HG03439 (cell line): ENCODE measurements around the gene GPATCH2.
"Not testable (repeated sequence)": the region's sequence is repeated elsewhere in the genome, so short reads cannot be mapped to it uniquely, and the experiment has no call there.

Experiments
- ATAC-seq: cut with Tn5 transposase; IDR thresholded peaks from one replicate; pipeline ENCODE4 v1.9.1; 2021; ENCODE audit warnings: mild to moderate bottlenecking, moderate library complexity; ENCODE audit not compliant: unreplicated experiment

GPATCH2 gene

DNA sequence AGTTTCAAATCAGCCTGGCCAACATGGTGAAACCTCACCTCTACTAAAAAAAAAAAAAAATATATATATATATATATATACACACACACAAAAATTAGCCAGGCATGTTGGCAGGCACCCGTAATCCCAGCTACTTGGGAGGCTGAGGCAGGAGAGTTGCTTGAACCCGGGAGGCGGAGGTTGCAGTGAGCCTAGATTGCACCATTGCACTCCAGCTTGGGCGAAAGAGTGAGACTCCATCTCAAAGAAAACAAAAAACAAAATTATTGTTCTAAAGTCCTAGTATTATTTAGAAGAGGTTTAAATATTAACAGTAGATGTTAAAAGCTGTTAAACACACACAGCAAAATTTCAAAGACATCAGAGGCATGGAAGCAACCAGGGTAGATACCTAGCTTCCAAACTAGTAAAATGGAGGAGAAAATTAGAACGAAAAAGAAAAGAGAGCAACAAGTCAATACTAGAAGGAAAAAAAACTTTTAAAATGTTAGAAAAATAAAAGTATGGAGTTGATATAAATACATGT lies 46.5 kb downstream of the GPATCH2 start:
- ATAC-seq = not testable (repeated sequence)

DNA sequence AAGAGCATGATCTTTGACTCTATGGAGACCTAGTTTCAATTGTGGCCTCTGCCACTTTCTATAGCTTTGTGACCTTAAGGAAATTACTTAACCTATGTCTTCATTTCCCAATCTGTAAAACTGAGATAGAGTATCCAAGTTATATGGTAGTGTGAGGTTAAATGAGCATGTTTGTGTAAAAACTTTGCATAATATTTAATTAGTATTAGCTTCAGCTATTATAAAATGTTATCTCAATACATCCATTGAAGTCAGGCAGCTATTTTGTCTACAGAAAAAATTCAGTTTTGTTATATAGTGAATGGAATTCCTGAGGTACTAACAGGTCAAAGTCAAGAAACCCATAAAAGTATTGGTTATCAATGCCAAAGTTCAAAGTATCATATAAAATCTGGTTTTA lies 53.6 kb downstream of the GPATCH2 start:
- ATAC-seq = no peak

DNA sequence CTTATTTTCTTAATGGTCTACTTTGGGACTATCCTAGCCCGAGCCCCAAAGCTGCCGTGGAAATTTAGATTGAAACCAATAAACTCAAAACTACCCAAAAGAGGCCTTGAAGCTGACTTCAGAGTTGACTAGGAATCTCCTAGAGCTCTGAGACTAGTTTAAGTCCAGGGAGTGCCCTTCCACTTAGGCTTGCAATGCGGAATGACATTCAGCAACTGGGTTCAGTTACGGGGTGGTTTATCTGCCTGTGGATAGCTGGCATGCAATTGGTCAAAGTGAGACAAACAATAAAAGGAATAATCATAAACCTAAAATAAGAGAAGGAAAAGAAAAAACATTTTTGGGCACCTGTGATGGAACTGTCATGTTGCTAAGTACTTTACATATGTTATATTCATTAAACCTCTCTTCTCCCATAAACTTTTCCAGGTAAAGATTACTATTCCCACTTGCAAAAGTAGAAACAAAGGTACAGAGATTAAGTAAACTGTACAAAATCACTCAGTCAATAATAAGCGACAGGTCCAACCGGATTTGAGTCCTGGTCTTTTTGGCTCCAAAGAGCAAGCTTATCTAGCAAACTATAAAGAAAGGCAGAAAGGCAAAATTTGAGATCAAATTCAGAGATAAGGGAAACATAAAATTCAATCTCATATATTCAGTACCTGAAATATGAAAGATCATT lies 56.5 kb downstream of the GPATCH2 start:
- no peak for ATAC-seq

DNA sequence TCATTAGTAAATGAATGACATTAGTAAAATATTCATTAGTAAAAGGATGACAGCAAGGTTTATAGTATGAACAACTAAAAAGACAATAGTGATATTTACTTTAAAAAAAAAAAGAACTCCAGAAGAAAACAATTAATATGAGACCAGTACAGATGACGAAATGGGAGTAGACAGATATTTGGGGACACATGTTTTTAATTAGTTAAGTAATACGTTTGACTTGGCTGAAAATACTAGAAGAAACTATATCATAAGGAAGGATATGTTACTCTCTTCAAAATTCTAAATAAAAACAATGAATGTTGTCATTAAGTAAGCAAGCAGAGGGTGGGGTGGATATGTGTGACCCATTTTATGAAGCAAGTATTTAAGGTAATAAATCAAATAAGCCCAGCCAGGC lies 61.9 kb downstream of the GPATCH2 start:
- ATAC-seq = no peak

DNA sequence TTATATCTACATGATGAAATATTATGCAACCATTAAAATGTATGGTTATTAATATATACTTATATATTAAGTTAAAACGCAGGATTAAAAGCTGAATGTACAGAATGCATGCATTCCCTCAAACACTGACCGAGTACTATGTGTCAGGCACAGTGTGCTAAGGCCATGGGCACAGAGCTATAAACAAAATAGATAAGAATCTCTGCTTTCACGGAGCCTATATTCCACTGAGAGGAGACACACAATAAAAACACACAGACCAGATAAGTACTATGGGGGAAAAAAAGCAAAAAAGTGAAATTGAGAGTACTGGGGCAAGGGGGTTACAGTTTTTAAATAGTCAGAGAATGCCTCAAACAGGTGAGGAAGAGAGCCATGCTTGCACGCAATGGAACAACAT lies 62.7 kb downstream of the GPATCH2 start:
- ATAC-seq = no peak

DNA sequence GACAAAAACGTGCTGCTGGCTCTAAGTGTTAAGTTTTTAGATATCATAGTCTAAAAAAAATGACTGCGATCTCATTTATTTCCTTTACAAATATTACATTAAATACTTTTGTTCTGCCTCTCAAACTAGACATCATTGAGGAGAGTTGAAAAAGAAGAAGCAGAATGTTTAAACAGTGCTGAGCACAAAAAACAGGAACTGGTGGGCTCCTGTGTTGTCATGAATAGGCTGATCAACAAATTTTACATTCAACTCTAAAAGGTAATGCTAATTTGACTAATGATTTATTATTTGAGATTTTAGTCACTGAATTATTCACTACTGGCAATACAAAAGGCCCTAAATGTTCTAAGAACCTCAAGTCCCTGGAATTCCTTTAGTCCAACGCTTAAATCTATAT lies 66.1 kb downstream of the GPATCH2 start:
- no peak for ATAC-seq

DNA sequence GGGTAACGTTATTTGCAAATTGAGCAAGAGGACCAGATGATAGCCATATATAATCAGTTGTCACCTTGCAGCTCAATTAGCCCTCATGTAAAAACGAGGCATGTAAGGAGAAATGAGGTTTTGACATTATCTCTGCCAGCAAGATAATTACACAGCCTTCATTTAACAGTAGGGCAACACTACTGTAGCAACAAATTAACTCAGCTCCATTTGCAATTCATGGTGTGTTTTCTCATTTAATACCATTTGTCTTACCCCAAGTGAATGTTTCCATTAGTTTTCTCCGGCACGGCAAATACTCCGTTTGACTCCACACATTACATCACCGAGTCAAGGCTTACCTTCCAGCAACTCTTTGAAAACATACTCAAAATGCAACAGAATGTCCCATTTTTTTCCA lies 66.7 kb downstream of the GPATCH2 start:
- no peak for ATAC-seq

DNA sequence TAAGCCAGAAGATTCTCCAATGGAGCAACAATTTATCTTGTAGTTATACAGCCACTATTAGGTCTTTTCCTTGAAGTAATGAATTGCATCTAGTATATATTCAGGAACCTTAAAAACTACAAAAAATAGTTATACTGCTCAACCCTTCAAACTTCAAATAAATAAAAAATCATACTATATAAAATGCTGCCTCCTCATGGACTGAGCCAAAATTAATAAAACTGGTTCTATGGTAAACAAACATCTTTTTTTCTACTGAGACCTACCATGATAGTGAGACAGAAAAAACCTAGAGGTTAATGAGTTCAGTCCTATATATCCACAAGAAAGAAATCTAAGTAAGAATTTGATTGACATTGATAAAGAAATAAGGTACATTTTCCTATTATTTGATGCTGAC lies 67.7 kb downstream of the GPATCH2 start:
- ATAC-seq = no peak

DNA sequence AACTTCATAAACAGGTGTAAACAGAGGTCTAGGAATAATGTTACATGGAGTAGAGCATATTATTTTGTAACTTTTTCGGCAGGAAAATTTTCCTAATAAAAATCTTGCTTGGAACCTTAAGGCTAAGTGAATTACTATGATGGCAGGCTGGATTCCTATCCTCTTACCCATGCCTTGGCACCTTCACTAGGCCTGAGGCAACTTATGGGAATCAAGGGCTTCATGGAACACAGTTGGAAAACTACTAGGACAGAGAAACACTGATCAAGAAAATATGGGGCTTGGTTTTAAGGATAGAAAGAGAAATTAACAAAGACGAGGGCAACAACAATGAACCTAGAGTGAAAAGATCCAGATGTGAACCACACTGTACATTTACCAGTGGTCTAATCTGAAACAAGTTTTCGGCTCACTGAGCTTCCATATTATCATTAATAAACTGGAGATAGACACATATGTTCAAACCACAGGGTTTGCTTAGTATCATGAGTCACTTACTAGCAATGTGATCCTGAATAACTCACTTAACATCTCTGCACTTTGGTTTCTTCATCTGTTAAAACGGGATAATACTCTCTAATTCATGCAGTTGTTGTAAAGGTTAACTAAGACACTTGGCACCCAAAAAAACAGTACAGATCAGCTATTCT lies 68.5 kb downstream of the GPATCH2 start:
- no peak for ATAC-seq

DNA sequence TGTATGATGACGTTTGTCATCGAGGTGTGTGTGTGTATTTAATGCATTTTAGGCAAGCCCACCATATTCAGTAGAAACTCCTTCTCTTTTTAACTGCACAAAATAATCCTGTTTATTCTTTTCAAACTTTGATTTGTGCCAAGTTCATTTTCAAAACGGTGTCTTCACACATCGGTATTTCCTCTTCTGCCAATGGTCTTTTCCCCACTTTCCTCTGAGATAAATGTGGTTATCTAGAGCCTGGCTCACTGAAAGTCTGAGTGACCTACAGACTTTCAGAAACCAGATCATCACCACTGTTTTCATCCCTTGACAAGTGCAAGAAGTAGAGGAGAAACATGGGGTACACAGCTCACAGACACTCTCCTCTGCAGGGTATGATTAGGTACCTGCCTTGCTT lies 69.4 kb downstream of the GPATCH2 start:
- no peak for ATAC-seq

DNA sequence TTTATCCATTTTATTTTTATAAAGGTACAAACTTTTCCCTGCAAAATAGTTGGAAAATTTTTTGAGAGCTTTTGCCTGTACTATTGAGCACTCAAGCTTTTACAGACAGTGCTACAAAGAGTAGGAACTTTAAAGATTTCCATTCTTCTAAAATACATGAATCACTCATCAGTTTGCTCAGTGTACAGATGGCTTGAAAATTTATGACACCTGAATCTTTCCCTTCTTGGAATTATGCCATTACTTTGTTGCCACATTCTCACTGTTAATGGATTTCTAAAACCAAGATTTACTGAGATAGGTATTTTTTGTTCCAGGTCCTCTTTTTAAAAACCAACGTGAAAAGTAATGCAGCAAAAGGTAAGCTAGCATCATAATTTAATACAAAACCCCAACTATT lies 76.0 kb downstream of the GPATCH2 start:
- no peak for ATAC-seq

DNA sequence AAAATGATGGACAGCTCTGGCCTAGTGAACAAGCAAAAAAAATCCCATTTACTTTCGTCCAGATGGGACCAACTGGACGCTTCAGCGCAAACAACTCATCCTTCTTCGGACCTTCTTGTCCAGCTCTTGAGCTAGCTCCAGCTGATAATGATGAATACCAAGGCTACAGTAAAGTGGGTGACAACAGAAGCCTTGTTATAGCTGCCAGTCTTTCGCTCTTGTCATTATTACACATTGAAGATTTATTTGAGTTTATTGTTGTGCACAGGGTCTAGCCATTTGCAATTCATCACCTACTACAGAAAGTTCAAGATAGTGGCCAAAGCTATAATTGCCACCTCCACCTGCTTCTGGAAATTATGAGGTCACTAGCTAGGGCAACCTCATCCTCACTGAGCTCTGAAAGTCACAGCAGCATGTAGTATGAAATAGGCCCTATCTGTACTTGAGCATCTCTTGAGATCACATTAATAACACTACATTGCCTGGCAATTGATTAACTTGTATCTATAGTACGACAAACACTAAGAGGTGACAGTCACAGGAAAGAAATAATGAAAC lies 76.9 kb downstream of the GPATCH2 start:
- no peak for ATAC-seq

DNA sequence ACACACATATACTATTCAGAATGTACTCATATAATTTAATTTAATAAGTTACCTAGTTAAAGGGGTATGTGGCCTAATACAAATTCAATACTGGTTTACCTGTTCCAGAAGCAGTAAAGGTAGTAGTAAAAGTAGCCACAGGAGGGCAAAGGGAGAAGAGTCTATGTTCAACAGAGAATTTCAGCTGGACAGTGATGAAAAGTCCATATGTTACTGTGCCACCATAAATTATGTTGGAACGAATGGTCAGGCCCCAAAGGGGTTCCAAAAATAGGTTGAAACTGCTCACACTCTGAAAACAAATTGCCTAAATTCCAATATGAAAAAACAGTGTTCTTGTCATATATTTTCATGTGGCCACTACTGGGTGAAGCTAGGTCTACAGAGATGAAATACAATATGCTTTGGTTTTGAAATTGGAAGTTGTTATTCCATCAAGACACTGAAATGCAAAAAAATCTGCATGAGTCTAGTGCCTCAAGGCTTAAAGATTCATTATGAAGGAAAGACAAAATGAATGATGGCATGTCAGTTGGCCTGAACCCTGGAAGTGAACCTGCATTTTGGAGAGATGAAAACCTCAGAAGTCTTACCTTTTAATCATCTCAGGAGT lies 78.4 kb downstream of the GPATCH2 start:
- ATAC-seq = no peak

DNA sequence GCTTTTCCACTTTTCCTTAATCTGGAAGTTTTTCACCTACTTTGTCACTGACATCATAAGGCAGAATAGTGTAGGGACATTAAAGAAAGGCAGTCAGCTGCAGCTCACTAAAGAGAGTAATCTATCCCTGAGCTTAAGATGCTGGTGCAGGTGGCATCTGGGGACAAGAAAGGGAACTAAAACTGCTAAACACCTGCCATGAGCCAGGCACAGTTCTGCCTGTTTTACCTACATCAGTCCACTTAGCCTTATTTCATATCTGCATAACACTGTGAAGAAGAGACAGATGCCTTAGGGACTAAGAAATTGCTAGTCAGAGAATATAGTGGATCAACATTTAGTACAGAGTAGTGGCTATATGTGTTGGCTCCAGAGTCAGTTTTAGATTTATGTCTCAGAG lies 88.1 kb downstream of the GPATCH2 start:
- peak; percentile 70 for ATAC-seq

DNA sequence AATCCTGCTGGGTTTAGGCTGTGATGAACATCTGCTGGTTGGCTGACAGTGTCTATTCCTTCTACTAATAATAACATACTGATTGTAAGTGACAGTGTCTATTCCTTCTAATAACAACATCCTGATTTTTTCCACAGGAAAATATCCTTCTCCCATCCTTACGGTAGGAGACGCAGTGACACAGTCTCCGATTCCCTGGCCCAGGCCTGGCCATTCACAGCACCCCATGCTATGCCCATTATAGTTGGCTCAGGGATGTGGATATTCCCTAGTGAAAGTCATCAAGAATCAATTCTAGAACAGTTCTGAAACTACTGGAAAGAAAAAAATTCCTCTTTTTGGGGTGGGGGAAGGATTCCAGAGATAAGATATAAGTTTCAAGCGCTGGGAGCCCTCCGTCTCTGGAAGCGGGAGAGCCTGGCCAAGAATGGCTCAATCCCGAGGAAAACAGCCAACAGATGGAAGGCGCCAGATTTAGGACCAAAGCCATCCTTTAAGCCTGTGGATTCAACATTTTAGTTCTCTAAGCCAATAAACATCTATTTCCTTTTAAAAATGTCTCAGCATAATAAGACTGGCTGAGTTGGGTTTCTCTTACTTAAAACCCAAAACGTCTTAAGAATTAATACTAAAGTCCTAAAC lies 88.6 kb downstream of the GPATCH2 start:
- ATAC-seq = no peak

DNA sequence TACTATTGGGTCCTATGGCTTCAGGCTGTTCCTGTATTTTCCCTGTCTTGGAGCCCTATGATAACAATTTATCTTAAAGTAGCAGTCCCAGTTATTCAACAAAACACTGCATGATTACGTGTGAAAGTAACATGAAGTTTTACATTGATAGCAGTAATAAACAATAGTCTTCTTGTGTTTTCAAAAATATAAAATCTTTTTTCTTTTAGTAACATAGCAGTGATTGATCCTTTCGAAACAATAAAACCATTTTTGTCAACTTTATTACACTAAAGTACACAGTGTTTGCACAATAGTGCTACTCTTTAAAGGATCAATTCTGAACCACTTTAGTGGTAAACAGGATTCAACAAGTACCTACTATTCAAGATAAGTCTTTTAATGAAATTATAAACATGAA lies 90.6 kb downstream of the GPATCH2 start:
- no peak for ATAC-seq

DNA sequence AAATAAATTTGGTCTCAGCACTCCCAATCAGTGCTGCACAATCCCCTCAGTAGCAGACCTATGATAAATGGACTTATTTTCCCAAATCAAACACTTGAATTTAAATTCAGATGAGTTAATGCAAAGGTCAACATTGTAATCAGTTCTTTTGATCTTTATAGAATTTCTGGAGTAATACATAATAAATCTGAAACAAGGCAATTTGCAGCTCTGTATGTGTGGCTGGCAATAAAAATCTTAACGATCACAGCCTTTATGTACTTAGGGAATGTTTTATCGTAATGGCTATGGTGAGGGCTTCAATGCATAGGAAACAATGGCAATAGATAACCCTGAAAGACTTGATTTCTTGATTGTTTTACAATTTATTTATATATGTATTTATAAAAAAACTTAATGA lies 91.4 kb downstream of the GPATCH2 start:
- no peak for ATAC-seq

DNA sequence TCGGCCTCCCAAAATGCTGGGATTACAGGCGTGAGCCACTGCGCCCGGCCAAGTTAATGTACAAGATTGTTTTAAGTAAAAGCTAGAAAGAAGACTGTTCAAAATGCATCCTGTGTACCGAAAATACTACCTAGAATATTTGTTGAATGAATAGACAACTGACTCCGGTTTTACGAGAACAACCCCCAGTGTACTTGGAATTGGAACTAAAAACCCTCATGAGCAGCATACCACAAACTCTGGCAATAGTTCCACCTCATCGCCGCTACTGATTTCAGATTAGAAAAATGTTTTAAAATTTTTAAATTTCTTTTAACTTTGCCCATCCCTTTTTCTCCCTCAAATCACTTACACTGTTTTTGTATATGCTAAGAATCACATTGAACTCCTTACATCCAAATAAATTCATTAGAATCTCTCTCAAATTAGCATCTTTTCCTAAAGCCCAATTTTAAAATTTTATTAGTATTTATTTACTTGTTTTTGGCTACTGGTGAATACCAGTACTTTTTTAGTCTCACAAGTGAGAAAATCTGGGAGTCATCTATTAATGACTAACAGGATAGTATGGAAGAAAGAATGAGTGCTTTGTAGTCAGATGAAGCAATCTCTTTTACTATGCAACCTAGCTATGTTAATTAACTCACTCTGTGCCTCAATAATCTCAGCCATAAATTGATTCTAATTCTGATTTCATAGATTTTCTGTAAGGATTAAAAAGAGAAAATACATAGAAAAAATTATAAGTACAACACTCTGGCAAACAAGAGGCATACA lies 95.1 kb downstream of the GPATCH2 start:
- ATAC-seq = no peak

DNA sequence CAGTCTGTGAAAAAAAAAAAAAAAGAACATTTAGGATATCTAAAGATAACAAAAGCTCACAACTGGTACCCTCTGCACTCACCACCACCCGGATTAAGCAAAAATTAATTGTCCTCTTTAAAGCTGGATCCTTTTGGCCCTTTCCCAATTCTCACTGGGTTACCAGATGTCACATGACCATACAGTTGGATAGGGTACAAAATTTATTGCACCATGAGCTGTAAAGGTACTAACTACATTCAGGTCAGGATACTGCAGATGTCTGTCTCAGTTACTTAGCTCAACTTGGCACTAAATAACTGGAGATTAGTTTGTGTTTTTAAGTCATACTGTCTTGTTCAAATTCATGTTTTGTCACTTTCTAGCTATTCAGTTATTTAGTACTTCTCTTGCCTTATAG lies 96.3 kb downstream of the GPATCH2 start:
- no peak for ATAC-seq

DNA sequence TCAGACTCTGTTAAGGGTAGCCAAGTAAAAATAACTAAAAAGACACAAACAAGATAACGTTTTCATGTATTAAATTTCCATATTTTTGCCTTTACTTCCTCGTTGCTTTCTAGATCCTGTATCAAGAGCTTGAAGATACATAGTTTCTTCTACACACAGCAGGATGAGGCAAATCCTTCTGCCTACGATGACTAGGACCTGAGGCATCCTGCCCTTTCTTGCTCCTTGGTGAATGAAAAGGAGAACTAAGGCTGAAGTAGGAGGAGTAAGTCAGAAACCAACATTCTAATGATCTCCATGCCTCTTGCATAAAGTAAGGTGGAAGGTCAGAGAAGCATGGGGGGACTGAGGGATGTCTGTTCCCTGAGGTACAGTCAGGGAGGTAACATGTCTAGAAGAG lies 102.6 kb downstream of the GPATCH2 start:
- ATAC-seq = no peak

DNA sequence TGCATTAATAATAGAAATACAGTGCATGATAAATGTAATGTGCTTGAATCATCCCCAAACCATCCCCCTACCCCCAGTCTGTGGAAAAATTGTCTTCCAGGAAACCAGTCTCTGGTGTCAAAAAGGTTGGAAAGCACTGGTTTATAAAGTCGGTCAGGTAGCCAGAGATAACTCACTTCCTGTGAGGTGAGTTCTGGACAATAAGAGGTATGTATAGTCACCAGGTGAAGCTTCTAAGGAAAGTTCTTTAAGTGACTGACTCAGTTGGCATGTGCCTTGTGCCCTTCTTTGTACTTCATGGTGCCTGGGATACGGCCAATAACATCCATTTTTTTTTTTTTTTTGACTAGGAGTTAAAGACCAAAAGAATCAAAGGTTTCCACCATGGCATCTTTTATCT lies 103.7 kb downstream of the GPATCH2 start:
- no peak for ATAC-seq
